PFSK-1 (cell line): ENCODE measurements around the gene CYTH4.

ENCODE experiments used
- FOXP2 ChIP-seq: optimal IDR thresholded peaks from 2 replicates; pipeline ENCODE3; 2011; ENCODE audit warnings: borderline replicate concordance, control low read depth, inconsistent platforms; ENCODE audit not compliant: insufficient read depth; ENCODE audit errors: extremely low read length, extremely low read depth
- POLR2AphosphoS5 ChIP-seq: IDR thresholded peaks from 2 replicates; pipeline ENCODE4 v1.6.1; 2012; ENCODE audit warnings: low read depth, mild to moderate bottlenecking, control low read depth, low read length, moderate library complexity
- TAF1 ChIP-seq: IDR thresholded peaks from 2 replicates; pipeline ENCODE4 v1.6.1; 2012; ENCODE audit warnings: low read length, control low read depth, borderline replicate concordance; ENCODE audit not compliant: insufficient read depth
- TF ChIP-seq, protein P1 (sequence below), 2 experiments: IDR thresholded peaks; 2 replicates each; pipeline versions ENCODE4 v1.6.1 to v1.8.0; 2011 to 2012; ENCODE audit warnings: low read depth in 2 of 2, low read length in 2 of 2, control low read depth in 1 of 2, inconsistent platforms in 1 of 2, mild to moderate bottlenecking in 1 of 2, moderate library complexity in 1 of 2; ENCODE audit not compliant: insufficient read depth in 1 of 2

DNA sequence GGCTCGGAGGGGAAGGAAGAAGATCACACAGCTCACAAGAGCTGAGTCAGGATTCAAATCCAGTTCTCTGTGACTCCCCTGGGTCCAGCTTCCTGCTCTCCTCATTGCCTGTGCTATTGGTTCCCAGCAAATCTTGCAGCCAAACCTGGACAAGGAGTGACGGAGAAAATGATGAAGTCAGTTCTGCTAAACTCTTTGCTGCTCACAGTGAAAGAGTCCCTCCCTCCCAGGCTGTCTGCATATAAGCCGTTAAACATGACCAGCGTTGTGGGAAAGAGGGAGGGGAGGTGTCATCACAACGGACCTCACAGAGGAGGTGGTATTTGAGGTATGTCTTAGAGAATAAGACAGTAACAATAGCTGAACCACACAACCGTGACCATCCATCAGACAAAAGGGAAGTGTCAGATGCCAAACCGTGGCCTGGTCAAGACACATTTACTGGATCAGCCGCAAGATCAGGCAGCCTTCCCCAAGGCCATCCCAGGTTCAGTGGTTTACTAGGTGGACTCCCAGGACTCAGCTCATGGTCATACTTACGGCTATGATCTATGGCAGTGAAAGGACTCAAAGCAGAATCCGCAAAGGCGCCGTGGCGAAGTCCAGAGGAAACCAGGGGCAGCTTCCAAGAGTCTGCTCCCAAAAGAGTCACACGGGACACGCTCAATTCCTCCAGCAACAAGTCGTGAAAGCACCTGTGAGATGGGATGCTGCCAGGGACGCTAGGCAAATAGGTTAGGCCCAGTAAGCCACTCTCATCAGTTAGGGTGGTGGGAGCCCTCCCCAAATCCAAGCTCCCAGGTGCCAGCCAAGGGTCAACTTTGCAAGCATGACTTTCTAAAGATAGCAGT, 2.8 kb upstream of the CYTH4 start:
- TF ChIP-seq POLR2AphosphoS5 (no peak), TAF1 (no peak), FOXP2 (no peak)
- TF ChIP-seq, protein P1, sequence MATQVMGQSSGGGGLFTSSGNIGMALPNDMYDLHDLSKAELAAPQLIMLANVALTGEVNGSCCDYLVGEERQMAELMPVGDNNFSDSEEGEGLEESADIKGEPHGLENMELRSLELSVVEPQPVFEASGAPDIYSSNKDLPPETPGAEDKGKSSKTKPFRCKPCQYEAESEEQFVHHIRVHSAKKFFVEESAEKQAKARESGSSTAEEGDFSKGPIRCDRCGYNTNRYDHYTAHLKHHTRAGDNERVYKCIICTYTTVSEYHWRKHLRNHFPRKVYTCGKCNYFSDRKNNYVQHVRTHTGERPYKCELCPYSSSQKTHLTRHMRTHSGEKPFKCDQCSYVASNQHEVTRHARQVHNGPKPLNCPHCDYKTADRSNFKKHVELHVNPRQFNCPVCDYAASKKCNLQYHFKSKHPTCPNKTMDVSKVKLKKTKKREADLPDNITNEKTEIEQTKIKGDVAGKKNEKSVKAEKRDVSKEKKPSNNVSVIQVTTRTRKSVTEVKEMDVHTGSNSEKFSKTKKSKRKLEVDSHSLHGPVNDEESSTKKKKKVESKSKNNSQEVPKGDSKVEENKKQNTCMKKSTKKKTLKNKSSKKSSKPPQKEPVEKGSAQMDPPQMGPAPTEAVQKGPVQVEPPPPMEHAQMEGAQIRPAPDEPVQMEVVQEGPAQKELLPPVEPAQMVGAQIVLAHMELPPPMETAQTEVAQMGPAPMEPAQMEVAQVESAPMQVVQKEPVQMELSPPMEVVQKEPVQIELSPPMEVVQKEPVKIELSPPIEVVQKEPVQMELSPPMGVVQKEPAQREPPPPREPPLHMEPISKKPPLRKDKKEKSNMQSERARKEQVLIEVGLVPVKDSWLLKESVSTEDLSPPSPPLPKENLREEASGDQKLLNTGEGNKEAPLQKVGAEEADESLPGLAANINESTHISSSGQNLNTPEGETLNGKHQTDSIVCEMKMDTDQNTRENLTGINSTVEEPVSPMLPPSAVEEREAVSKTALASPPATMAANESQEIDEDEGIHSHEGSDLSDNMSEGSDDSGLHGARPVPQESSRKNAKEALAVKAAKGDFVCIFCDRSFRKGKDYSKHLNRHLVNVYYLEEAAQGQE (IDR thresholded peaks at IDR 0.05; ENCODE audit: insufficient read depth in 1 of 2, low read depth in 2 of 2, low read length in 2 of 2), result no peak
